Activated CD4-positive, alpha-beta T cell treated with anti-CD3 and anti-CD28 coated beads for 24 hours (primary cell): ENCODE data around the gene C1orf53.
A peak's percentile ranks its signal among the peaks of the same experiment; 100 is the strongest.
"Not testable (repeated sequence)": the region's sequence is repeated elsewhere in the genome, so short reads cannot be mapped to it uniquely, and the experiment has no call there.

Experiments
- DNase-seq, 2 donors: peaks; one replicate each; pipeline ENCODE4 v3.0.0-alpha.2; 2020; ENCODE audit warnings: low read depth in 2 of 2

The C1orf53 gene

GRCh38 chr1:197902454-197903195, at the start of gene C1orf53:
C1orf53 (plus strand) TSS chr1:197902630; CDS start chr1:197902650, 20 bp downstream.
- peak; percentile 62 to 68 for DNase-seq

GRCh38 chr1:197855751-197856150, 46.7 kb upstream of the C1orf53 start:
- DNase-seq = not testable (repeated sequence)

- DNase-seq = no peak
Observed at GRCh38 chr1:197857477-197857876, 45.0 kb upstream of the C1orf53 start.

GRCh38 chr1:197859024-197859423, 43.4 kb upstream of the C1orf53 start:
- no peak for DNase-seq

- DNase-seq = no peak
Observed at GRCh38 chr1:197862221-197862620, 40.2 kb upstream of the C1orf53 start.

GRCh38 chr1:197862671-197863070, 39.8 kb upstream of the C1orf53 start:
- DNase-seq = no peak

GRCh38 chr1:197865809-197866208, 36.6 kb upstream of the C1orf53 start:
- DNase-seq = no peak

- peak; percentile 2 to 14 for DNase-seq
Observed at GRCh38 chr1:197868751-197869489, 33.5 kb upstream of the C1orf53 start.

GRCh38 chr1:197869490-197870077, 32.8 kb upstream of the C1orf53 start:
- DNase-seq = no peak

- no peak for DNase-seq
Observed at GRCh38 chr1:197876894-197877293, 25.5 kb upstream of the C1orf53 start.

- DNase-seq = not testable (repeated sequence)
Observed at GRCh38 chr1:197880385-197880784, 22.0 kb upstream of the C1orf53 start.

- DNase-seq = not testable (repeated sequence)
Observed at GRCh38 chr1:197882241-197882640, 20.2 kb upstream of the C1orf53 start.

- DNase-seq = no peak
Observed at GRCh38 chr1:197884173-197884572, 18.3 kb upstream of the C1orf53 start.

GRCh38 chr1:197890936-197891335, 11.5 kb upstream of the C1orf53 start:
- no peak for DNase-seq

GRCh38 chr1:197892684-197893083, 9.7 kb upstream of the C1orf53 start:
- DNase-seq = no peak

- no peak for DNase-seq
Observed at GRCh38 chr1:197896301-197896700, 6.1 kb upstream of the C1orf53 start.

GRCh38 chr1:197899037-197899436, 3.4 kb upstream of the C1orf53 start:
- no peak for DNase-seq

GRCh38 chr1:197902131-197902453, 338 bp upstream of the C1orf53 start:
- DNase-seq = no peak

GRCh38 chr1:197903196-197903514, 725 bp downstream of the C1orf53 start:
- DNase-seq = no peak

- no peak for DNase-seq
Observed at GRCh38 chr1:197904126-197904787, 1.8 kb downstream of the C1orf53 start.

- no peak for DNase-seq
Observed at GRCh38 chr1:197905699-197906351, 3.4 kb downstream of the C1orf53 start.
